ENCODE results near the gene WDR90.

Gene WDR90

GRCh38 chr16:702341-702740 lies 53.2 kb downstream of the WDR90 start:
- H3K4me2 ChIP-seq (ENCODE audit: low read length), result no peak overlapping the region
- H3K36me3 ChIP-seq (ENCODE audit: control insufficient read depth, low read length), result no peaks in the 10 kb centered on the region
- H4K20me1 ChIP-seq (ENCODE audit: control insufficient read depth, insufficient read depth, low read depth, low read length), result no peaks in the 10 kb centered on the region
- H3K27ac ChIP-seq (ENCODE audit: low read depth, low read length), result no peak overlapping the region
- no peaks in the 10 kb centered on the region for H3K9me3 ChIP-seq (ENCODE audit: control insufficient read depth, insufficient read depth, low read length)
- H3F3A ChIP-seq (ENCODE audit: control insufficient read depth, insufficient read depth), result no peaks in the 10 kb centered on the region
- peaks cover 61% of the 10 kb centered on the region for H3K27me3 ChIP-seq (ENCODE audit: control insufficient read depth, low read length)
- no peaks in the 10 kb centered on the region for H3K79me2 ChIP-seq (ENCODE audit: control insufficient read depth, low read length)
- no peak for TF ChIP-seq CTCF (IDR thresholded peaks at IDR 0.05; ENCODE audit: low read depth, low read length, poor library complexity, severe bottlenecking)
- no peak for TF ChIP-seq EZH2phosphoT487 (IDR thresholded peaks at IDR 0.05; ENCODE audit: borderline replicate concordance, low read length)
- H3K4me1 ChIP-seq (ENCODE audit: control insufficient read depth, low read length), result no peaks in the 10 kb centered on the region
- no peaks in the 10 kb centered on the region for H3K9me2 ChIP-seq (replicated peaks; ENCODE audit: control insufficient read depth, low read length)
- H3K4me3 ChIP-seq (ENCODE audit: low read length), result no peak overlapping the region

GRCh38 chr16:703406-703805 lies 54.2 kb downstream of the WDR90 start:
- Histone ChIP-seq H3K4me1 (ENCODE audit: control insufficient read depth, low read length) (no peaks in the 10 kb centered on the region), H3K27ac (ENCODE audit: low read depth, low read length) (no peak overlapping the region), H3K27me3 (ENCODE audit: control insufficient read depth, low read length) (peaks cover 62% of the 10 kb centered on the region), H3K4me3 (ENCODE audit: low read length) (no peak overlapping the region), H3K79me2 (ENCODE audit: control insufficient read depth, low read length) (no peaks in the 10 kb centered on the region), H3K9me2 (replicated peaks; ENCODE audit: control insufficient read depth, low read length) (no peaks in the 10 kb centered on the region), H3K9me3 (ENCODE audit: control insufficient read depth, insufficient read depth, low read length) (no peaks in the 10 kb centered on the region), H3K36me3 (ENCODE audit: control insufficient read depth, low read length) (no peaks in the 10 kb centered on the region), H4K20me1 (ENCODE audit: control insufficient read depth, insufficient read depth, low read depth, low read length) (no peaks in the 10 kb centered on the region), H3K4me2 (ENCODE audit: low read length) (no peak overlapping the region), H3F3A (ENCODE audit: control insufficient read depth, insufficient read depth) (no peaks in the 10 kb centered on the region)
- no peak for TF ChIP-seq EZH2phosphoT487 (IDR thresholded peaks at IDR 0.05; ENCODE audit: borderline replicate concordance, low read length)
- no peak for TF ChIP-seq CTCF (IDR thresholded peaks at IDR 0.05; ENCODE audit: low read depth, low read length, poor library complexity, severe bottlenecking)

- H3K4me3 ChIP-seq (ENCODE audit: low read length), result no peak overlapping the region
- H3F3A ChIP-seq (ENCODE audit: control insufficient read depth, insufficient read depth), result no peaks in the 10 kb centered on the region
- no peak for TF ChIP-seq CTCF (IDR thresholded peaks at IDR 0.05; ENCODE audit: low read depth, low read length, poor library complexity, severe bottlenecking)
- no peak for TF ChIP-seq EZH2phosphoT487 (IDR thresholded peaks at IDR 0.05; ENCODE audit: borderline replicate concordance, low read length)
- no peaks in the 10 kb centered on the region for H3K9me2 ChIP-seq (replicated peaks; ENCODE audit: control insufficient read depth, low read length)
- H3K36me3 ChIP-seq (ENCODE audit: control insufficient read depth, low read length), result no peaks in the 10 kb centered on the region
- no peak overlapping the region for H3K27ac ChIP-seq (ENCODE audit: low read depth, low read length)
- H3K79me2 ChIP-seq (ENCODE audit: control insufficient read depth, low read length), result no peaks in the 10 kb centered on the region
- no peaks in the 10 kb centered on the region for H3K4me1 ChIP-seq (ENCODE audit: control insufficient read depth, low read length)
- peaks cover 65% of the 10 kb centered on the region for H3K27me3 ChIP-seq (ENCODE audit: control insufficient read depth, low read length)
- H3K4me2 ChIP-seq (ENCODE audit: low read length), result no peak overlapping the region
- H4K20me1 ChIP-seq (ENCODE audit: control insufficient read depth, insufficient read depth, low read depth, low read length), result no peaks in the 10 kb centered on the region
- H3K9me3 ChIP-seq (ENCODE audit: control insufficient read depth, insufficient read depth, low read length), result no peaks in the 10 kb centered on the region
Measured at GRCh38 chr16:704047-704446, 54.9 kb downstream of the WDR90 start.
